Stimulated activated naive CD8-positive, alpha-beta T cell treated with anti-CD3 and anti-CD28 coated beads, Interleukin-15, amount 100 ng/mL, for 72 hours (primary cell): ENCODE results near the gene MARCHF9.

Experiments used
- ATAC-seq: fragments of 150-1000 bp; cut with Tn5 transposase; 2 replicates; pipeline ENCODE4 v1.10.0; 2021; ENCODE audit warnings: mild to moderate bottlenecking, moderate library complexity
- DNase-seq, 2 donors: peaks; one replicate each; pipeline ENCODE4 v3.0.0; 2021 to 2022
- H3K27ac Mint-ChIP-seq, 2 donors: one replicate each; pipeline ENCODE4 v1.8.0; 2022; ENCODE audit warnings: mild to moderate bottlenecking in 2 of 2, mixed read lengths in 2 of 2, moderate library complexity in 2 of 2
- H3K27me3 Mint-ChIP-seq: one replicate; pipeline ENCODE4 v1.8.0; 2022; ENCODE audit warnings: mixed read lengths
- H3K4me1 Mint-ChIP-seq: one replicate; pipeline ENCODE4 v1.8.0; 2022; ENCODE audit warnings: mild to moderate bottlenecking, mixed read lengths
- H3K4me3 Mint-ChIP-seq, 2 donors: one replicate each; pipeline ENCODE4 v1.8.0; 2022; ENCODE audit warnings: mild to moderate bottlenecking in 2 of 2, mixed read lengths in 2 of 2, moderate library complexity in 1 of 2
- H3K9me3 Mint-ChIP-seq, 2 donors: one replicate each; pipeline ENCODE4 v1.8.0; 2022; ENCODE audit warnings: mixed read lengths in 2 of 2

The MARCHF9 gene

DNA sequence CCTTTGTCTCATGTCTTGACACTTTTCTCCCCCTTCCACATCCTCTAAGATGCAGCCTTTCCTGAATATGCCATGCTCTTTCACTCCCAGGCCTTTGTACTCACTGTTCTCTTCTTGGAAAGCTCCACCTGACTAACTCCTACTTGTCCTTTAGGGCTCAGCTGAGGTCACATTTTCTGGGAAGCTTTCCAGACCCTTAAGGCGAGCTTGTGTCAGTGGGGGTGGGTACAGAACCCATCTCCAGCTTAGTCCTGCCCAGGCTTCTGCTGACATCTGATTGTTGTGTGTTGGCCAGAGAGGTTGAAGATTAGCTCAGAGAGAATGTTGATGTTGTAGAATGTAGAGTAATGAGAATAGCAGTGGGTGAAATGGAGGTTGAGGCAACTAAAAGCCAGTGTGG, 24.8 kb downstream of the MARCHF9 start:
- Mint-ChIP-seq H3K4me1 (peaks cover 23% of the 10 kb centered on the region), H3K9me3 (no peaks in the 10 kb centered on the region), H3K27ac (no peak overlapping the region), H3K4me3 (no peak overlapping the region), H3K27me3 (no peaks in the 10 kb centered on the region)
- no peak for ATAC-seq
- DNase-seq: no peak

DNA sequence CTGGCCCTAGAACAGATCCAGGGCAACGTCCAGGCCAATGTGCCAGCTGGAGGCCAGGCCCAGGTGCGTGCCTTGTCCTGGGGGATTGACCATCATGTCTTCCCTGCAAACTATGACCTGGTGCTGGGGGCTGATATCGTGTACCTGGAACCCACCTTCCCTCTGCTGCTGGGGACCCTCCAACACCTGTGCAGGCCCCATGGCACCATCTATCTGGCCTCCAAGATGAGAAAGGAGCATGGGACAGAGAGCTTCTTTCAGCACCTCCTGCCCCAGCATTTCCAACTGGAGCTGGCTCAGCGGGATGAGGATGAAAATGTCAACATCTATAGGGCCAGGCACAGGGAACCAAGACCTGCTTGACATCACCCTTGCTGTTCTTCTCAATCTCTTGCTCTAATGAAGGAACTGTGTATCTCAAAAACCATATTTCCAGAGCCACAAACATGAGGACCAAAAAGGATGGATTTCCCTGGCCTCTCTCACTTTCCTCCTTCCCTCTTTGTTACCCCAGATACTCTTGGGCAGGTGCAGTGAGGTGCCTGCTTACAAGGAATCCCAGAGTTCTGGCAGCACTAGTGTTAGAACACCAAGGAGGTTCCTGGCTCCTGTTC, 25.5 kb downstream of the MARCHF9 start:
- Mint-ChIP-seq H3K4me1 (peaks cover 23% of the 10 kb centered on the region), H3K27ac (no peak overlapping the region), H3K27me3 (no peaks in the 10 kb centered on the region), H3K9me3 (no peaks in the 10 kb centered on the region), H3K4me3 (no peak overlapping the region)
- ATAC-seq (no peak), DNase-seq (no peak)

DNA sequence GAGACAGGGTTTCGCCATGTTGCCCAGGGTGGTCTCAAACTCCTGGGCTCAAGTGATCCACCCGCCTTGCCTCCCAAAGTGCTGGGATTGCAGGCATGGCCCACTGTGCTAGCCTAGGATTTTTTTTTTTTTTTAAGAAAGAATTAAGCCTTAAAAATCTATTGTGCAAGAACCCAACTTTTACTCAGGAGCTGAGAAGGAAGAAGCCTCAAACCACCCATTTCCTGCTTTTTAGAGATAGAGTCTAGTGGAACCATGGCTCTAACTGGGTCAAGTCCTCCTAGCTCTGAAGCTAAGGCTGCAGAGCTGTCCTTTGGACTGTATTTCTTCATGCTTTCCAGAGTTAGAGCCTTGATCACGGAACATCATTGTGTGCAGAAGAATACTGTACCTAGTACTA, 26.3 kb downstream of the MARCHF9 start:
- peaks cover 23% of the 10 kb centered on the region for H3K4me1 Mint-ChIP-seq
- H3K27me3 Mint-ChIP-seq: no peaks in the 10 kb centered on the region
- DNase-seq: no peak
- H3K27ac Mint-ChIP-seq: no peak overlapping the region
- no peak for ATAC-seq
- H3K9me3 Mint-ChIP-seq: no peaks in the 10 kb centered on the region
- no peak overlapping the region for H3K4me3 Mint-ChIP-seq

DNA sequence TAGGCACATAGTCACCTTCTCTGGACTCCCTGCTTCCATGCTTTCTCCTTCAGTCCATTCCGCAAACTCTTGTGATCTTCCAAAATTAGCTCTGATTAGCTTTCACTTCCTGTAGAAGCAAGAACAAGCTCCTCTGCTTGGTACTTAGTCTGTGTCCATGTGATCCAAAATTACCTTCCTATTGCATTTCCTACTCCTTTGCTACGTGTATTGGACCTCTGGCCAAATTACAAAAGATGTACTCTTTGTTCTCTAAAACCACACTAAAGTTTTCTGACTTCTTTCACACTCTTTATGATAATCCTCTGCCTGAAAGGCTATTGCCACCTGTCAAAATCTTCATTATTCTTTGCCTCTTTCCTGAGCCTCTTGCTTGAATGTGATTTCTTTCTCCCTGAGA, 26.9 kb downstream of the MARCHF9 start:
- Mint-ChIP-seq H3K27ac (peak overlapping the region in 1 of 2 donors; percentile 96), H3K4me3 (no peak overlapping the region), H3K4me1 (peaks cover 23% of the 10 kb centered on the region), H3K9me3 (no peaks in the 10 kb centered on the region), H3K27me3 (no peaks in the 10 kb centered on the region)
- DNase-seq (no peak), ATAC-seq (no peak)

DNA sequence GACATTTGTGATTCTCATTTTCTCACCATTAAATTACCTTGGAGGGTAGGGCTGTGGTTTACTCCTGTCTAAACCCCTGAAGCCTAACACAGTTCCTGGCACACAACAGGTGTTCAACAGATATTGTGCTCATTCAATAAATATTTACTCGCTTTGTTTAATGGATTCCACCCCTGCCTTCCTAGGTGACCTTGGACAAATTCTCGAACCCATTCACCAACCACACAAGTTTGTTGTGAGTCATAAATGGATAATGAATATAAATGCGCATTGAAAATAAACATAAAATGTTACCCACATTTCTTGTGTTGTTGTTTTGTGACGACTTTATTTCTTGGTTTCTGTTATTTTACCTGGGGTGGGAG, 27.3 kb downstream of the MARCHF9 start:
- no peaks in the 10 kb centered on the region for H3K9me3 Mint-ChIP-seq
- peak overlapping the region; percentile 96 to 97 for H3K27ac Mint-ChIP-seq
- peak; percentile 3 for ATAC-seq
- DNase-seq: no peak
- no peaks in the 10 kb centered on the region for H3K27me3 Mint-ChIP-seq
- H3K4me3 Mint-ChIP-seq: peak overlapping the region; percentile 94 to 99
- peaks cover 23% of the 10 kb centered on the region for H3K4me1 Mint-ChIP-seq

DNA sequence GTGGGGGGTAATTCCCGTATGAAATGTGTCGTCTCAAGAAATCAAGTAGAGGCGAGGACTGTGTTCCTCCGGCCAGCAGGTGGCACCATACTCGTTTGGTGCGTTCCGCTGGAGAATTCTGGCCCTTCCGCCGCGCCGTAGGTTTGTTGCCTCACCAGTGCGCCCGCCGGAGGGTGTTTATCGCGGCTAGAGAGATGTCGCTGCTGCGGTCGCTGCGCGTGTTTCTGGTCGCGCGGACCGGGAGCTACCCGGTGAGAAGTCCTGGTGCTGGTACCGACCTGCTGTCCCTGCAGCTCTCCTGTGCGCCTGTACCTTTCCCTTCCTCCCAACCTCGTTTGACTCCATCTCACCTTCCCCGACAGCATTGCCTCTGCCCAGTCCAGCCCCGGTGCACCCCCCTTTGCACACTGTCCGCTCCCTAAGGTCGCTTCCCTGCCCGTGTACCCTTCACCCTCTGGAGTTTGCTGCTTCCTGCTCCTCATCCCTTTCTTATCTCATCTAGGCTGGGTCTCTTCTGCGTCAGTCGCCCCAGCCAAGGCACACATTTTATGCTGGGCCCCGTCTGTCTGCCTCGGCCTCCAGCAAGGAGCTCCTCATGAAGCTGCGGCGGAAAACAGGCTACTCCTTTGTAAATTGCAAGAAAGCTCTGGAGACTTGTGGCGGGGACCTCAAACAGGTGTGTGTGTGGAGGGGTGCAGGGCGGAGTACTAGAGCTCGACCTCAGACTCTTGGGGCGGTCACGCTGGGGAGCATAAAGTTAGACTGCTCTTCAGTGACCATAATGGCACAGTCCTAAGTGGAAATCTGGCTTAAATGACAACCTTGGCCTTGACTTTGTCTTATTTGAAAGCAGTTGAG, 27.9 kb downstream of the MARCHF9 start, which contains the start of gene TSFM:
Gene TSFM, plus strand, starts transcription at position 180 of the 858 bp plus-strand sequence. Its CDS starts 15 bp downstream, at position 195.
- DNase-seq: peak; percentile 93 to 95
- Mint-ChIP-seq H3K4me3 (peak within 1 kb of the TSS; percentile 94 to 99), H3K27ac (peak within 1 kb of the TSS; percentile 96 to 97), H3K4me1 (peaks cover 23% of the 10 kb centered on the region), H3K9me3 (no peaks in the 10 kb centered on the region), H3K27me3 (no peaks in the 10 kb centered on the region)
- peak; percentile 96 for ATAC-seq

DNA sequence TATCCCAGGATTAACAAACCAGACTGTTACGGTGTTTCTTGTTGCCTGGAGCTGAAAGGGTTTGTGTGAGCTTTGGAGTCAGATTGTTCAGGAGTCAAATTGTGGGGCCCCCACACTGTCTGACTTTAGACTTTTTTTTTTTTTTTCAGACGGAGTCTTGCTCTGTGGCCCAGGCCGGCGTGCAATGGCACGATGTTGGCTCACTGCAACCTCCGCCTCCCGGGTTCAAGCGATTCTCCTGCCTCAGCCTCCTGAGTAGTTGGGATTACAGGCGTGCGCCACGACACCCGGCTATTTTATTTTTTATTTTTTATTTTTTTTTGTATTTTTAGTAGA, 28.5 kb downstream of the MARCHF9 start:
- H3K9me3 Mint-ChIP-seq: no peaks in the 10 kb centered on the region
- ATAC-seq (no peak), DNase-seq (no peak)
- H3K4me3 Mint-ChIP-seq: peak overlapping the region; percentile 94 to 99
- H3K27me3 Mint-ChIP-seq: no peaks in the 10 kb centered on the region
- peaks cover 23% of the 10 kb centered on the region for H3K4me1 Mint-ChIP-seq
- peak overlapping the region in 1 of 2 donors; percentile 96 for H3K27ac Mint-ChIP-seq

DNA sequence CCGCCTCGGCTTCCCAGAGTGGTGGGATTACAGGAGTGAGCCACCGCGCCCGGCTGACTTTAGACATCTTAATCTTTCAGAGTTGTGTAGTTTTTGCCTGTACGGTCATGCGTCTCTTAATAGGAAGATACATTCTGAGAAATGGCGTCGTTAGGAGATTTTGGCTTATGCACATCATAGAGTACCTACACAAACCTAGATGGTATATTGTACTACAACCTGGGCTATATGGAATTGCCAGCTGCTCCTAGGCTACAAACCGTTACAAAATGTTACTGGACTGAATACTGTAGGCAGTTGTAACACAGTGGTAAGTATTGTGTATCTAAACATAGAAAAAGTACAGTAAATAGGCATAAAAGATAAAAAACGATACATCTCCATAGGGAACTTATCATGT, 29.0 kb downstream of the MARCHF9 start:
- H3K4me1 Mint-ChIP-seq: peaks cover 23% of the 10 kb centered on the region
- H3K27me3 Mint-ChIP-seq: no peaks in the 10 kb centered on the region
- no peak for ATAC-seq
- H3K9me3 Mint-ChIP-seq: no peaks in the 10 kb centered on the region
- peak overlapping the region in 1 of 2 donors; percentile 42 for H3K27ac Mint-ChIP-seq
- peak overlapping the region; percentile 62 to 70 for H3K4me3 Mint-ChIP-seq
- no peak for DNase-seq

DNA sequence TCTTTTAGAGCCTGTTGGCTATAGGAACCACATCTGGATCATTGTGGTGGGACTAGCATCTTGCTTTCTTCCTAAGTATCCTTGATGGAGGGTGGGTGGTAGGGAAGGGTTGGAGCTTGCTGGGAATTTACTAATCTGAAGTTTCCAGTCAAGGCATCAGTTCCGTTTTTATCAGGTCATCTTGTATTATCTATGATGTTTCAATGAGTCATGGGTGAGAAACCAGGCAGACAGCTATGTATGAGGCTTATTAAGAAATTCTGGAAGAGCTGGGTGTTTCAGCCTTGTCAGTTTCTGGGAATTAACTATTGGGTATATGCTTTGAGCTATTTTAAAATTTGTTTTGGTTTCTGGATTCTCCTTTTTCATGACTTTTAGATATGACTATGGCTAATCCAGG, 39.0 kb downstream of the MARCHF9 start:
- Mint-ChIP-seq H3K4me1 (peaks cover 9% of the 10 kb centered on the region), H3K9me3 (no peaks in the 10 kb centered on the region), H3K27me3 (no peaks in the 10 kb centered on the region), H3K4me3 (no peak overlapping the region), H3K27ac (no peak overlapping the region)
- no peak for ATAC-seq
- no peak for DNase-seq

DNA sequence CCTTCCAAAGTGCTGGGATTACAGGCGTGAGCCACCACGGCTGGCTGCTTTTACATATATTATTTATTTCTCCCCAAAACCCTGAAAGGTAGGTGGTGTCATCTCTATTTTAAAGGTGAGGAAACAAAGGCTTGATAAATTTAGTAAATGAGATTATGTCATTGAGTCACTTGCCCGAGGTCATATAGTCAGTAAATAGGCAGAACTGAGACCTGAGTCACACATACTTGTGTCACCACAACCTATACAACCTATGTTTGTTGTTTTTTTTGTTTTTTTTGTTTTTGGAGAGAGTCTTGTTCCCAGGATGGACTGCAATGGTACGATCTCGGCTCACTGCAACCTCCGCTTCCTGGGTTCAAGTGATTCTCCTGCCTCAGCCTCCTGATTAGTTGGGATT, 40.5 kb downstream of the MARCHF9 start:
- peaks cover 9% of the 10 kb centered on the region for H3K4me1 Mint-ChIP-seq
- ATAC-seq (no peak), DNase-seq (no peak)
- no peaks in the 10 kb centered on the region for H3K27me3 Mint-ChIP-seq
- no peak overlapping the region for H3K4me3 Mint-ChIP-seq
- H3K9me3 Mint-ChIP-seq: no peaks in the 10 kb centered on the region
- peak overlapping the region in 1 of 2 donors; percentile 40 for H3K27ac Mint-ChIP-seq

DNA sequence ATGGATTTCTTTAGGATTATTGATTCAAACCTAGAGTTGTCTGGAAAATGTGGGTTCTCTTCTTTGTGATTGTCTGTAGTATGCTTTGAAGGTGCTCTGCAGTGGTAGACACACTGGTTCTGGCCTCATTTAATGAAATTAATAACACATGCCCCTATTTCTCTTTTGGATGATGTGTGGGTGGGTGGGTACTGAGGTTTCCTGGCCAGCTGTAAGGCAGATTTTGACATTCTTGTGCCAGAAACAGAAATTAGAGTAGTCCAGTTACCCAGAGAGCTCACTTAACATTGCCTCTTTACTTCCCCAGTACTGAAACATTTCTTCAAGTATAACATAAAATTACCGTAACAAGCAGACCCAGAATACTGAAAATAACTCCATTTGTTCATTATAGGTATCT, 42.1 kb downstream of the MARCHF9 start:
- H3K27ac Mint-ChIP-seq: peak overlapping the region in 1 of 2 donors; percentile 4
- no peaks in the 10 kb centered on the region for H3K27me3 Mint-ChIP-seq
- peaks cover 9% of the 10 kb centered on the region for H3K4me1 Mint-ChIP-seq
- DNase-seq: no peak
- no peak for ATAC-seq
- H3K9me3 Mint-ChIP-seq: no peaks in the 10 kb centered on the region
- H3K4me3 Mint-ChIP-seq: no peak overlapping the region

DNA sequence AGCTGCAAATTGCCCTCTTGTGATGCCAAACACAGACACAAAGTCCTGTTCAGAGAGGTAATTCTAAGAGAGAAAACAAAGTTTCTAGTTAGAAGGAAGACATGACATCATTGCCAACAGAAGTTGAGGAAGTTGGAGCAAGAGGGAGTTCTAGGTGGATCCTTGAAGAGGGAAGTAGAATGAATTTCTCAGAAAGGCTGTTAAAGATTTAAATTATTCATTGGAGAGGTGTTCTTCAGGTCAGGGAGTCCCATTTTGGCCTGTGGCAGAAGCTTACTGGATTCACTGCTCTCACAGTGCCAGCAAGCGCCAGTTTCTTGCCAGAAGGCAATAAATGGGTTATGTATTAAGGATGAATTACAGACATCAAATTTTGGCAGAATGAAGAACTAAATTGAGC, 43.0 kb downstream of the MARCHF9 start:
- Mint-ChIP-seq H3K9me3 (no peaks in the 10 kb centered on the region), H3K4me3 (no peak overlapping the region), H3K4me1 (peaks cover 15% of the 10 kb centered on the region), H3K27ac (no peak overlapping the region), H3K27me3 (no peaks in the 10 kb centered on the region)
- ATAC-seq (no peak), DNase-seq (no peak)

DNA sequence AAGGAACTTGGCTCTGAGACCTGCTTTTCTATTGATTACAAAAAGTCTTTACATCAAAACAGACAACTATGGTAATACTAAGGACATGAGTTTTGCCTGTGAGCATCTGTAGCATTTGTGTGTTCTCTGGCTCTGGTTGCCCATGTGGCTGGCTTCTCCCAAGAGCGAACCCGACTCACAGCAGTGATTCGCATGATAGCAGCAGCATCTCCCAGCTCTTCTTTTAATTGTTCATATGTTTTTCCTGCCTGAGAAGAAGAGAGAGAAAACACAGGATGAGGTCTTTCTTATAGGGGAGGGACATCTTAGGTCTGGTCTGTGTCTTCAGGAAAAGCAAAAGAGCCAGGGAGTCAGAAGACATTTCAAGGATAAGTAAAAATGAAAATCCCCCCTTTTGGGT, 46.1 kb downstream of the MARCHF9 start:
- H3K27me3 Mint-ChIP-seq: no peaks in the 10 kb centered on the region
- H3K4me1 Mint-ChIP-seq: peaks cover 7% of the 10 kb centered on the region
- no peaks in the 10 kb centered on the region for H3K9me3 Mint-ChIP-seq
- DNase-seq (no peak), ATAC-seq (no peak)
- no peak overlapping the region for H3K27ac Mint-ChIP-seq
- no peak overlapping the region for H3K4me3 Mint-ChIP-seq

DNA sequence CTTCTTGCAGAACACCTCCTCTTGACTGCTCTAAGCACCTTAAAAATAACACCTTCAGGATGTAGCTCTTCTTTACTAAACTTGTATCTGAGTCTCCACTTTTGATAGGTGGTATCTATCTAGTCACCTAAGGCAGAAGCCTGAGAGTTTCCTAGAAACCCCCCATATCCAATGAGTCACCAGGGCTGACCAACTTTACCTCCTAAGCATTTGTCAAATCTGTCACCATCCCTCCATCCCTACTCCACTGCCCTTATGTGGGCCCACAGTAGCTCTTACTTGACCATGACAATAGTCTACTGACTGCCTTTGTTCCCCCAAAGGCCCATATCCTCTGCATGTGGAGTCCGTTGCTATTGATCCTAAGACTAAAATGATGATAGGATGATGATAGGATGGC, 47.7 kb downstream of the MARCHF9 start:
- Mint-ChIP-seq H3K4me3 (no peak overlapping the region), H3K27me3 (no peaks in the 10 kb centered on the region), H3K4me1 (peaks cover 7% of the 10 kb centered on the region), H3K9me3 (no peaks in the 10 kb centered on the region), H3K27ac (peak overlapping the region in 1 of 2 donors; percentile 21)
- ATAC-seq (no peak), DNase-seq (no peak)

DNA sequence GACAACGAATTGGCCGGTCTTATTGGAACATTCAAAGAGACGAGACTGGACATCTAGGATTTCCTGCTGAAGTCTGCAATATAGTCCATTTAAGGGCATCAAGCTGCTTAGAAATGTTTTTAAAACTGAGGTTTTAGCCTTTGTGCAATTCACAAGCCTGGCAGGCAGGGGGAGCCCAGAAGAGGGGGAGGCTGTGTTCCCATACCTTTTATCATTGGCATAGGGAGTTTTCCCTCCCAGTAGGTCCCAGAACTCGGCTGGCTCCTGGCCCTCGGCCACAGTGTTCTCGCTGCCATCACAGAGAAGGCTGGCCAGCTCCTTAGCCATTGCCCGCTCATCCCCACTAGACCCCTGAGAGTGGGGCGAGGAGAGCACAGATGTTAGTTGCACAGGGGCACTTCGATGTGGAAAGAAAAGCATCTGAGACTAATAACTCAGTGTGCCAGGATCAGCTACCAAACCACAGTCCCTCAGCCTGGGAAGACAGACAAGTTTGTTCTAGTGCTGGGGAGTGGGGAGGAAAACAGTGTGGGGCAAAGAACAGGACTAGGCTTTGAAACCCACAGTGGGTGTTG, 48.5 kb downstream of the MARCHF9 start:
- Mint-ChIP-seq H3K4me1 (peaks cover 7% of the 10 kb centered on the region), H3K9me3 (no peaks in the 10 kb centered on the region), H3K4me3 (no peak overlapping the region), H3K27ac (no peak overlapping the region), H3K27me3 (no peaks in the 10 kb centered on the region)
- ATAC-seq (peak; percentile 45), DNase-seq (peak in 1 of 2 donors; percentile 23)

DNA sequence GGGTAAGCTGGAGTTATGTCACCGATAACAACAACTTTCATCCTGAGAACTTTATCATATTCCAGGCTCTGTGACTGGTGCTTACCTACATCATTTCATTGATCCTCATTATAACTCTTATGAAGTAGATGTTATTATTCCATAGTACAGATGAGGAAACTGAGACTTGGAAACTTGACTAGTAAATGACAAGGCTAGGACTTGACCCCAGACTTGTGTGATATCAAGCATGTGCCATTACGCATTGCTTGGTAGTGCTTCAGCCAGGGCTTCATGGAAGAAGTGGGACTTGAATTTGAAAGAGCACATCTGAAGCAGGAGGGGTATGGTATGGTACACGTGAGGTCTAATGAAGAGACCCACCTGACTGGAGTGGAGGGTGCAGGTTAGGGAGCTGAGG, 51.8 kb downstream of the MARCHF9 start:
- H3K4me3 Mint-ChIP-seq: no peak overlapping the region
- peaks cover 7% of the 10 kb centered on the region for H3K4me1 Mint-ChIP-seq
- H3K27ac Mint-ChIP-seq: no peak overlapping the region
- H3K9me3 Mint-ChIP-seq: no peaks in the 10 kb centered on the region
- ATAC-seq: no peak
- H3K27me3 Mint-ChIP-seq: no peaks in the 10 kb centered on the region
- no peak for DNase-seq
